MM.1S (cell line): ENCODE measurements around the gene ETV3.
"Not testable (repeated sequence)": the region's sequence is repeated elsewhere in the genome, so short reads cannot be mapped to it uniquely, and the experiment has no call there.

Source experiments
- DNase-seq: peaks from one replicate; pipeline ENCODE4 v3.0.0-alpha.2; 2015
- H2AFZ ChIP-seq: fragments of 300-600 bp; sonication (generic); 2 replicates; pipeline ENCODE4 v1.6.0; 2016; ENCODE audit warnings: antibody characterized with exemption, low read length
- H3F3A ChIP-seq: fragments of 300-600 bp; sonication (generic); 2 replicates; pipeline ENCODE4 v1.6.1; 2016; ENCODE audit warnings: mild to moderate bottlenecking, antibody characterized with exemption, low read length, moderate library complexity, mixed read lengths; ENCODE audit not compliant: insufficient read depth
- H3K27ac ChIP-seq: fragments of 300-600 bp; sonication (generic); 2 replicates; pipeline ENCODE4 v1.5.1; 2016; ENCODE audit warnings: mild to moderate bottlenecking, low read length
- H3K27me3 ChIP-seq: fragments of 300-600 bp; sonication (generic); replicated peaks from 2 replicates; pipeline ENCODE4 v1.6.0; 2016; ENCODE audit warnings: low read length; ENCODE audit not compliant: insufficient read depth
- H3K36me3 ChIP-seq: fragments of 300-600 bp; sonication (generic); replicated peaks from 2 replicates; pipeline ENCODE4 v1.6.1; 2016; ENCODE audit warnings: mild to moderate bottlenecking, low read length, mixed read lengths; ENCODE audit not compliant: insufficient read depth
- H3K4me1 ChIP-seq: fragments of 300-600 bp; sonication (generic); 2 replicates; pipeline ENCODE4 v1.6.1; 2016; ENCODE audit warnings: low read length, mixed read lengths
- H3K4me2 ChIP-seq: fragments of 300-600 bp; sonication (generic); 2 replicates; pipeline ENCODE4 v1.6.0; 2016; ENCODE audit warnings: low read depth, low read length
- H3K4me3 ChIP-seq: fragments of 300-600 bp; sonication (generic); 2 replicates; pipeline ENCODE4 v1.5.1; 2016; ENCODE audit warnings: low read length, mixed read lengths
- H3K79me2 ChIP-seq: fragments of 300-600 bp; sonication (generic); 2 replicates; pipeline ENCODE4 v1.6.1; 2016; ENCODE audit warnings: mixed run types, low read length, mixed read lengths
- H3K9ac ChIP-seq: fragments of 300-600 bp; sonication (generic); 2 replicates; pipeline ENCODE4 v1.6.1; 2016; ENCODE audit warnings: low read length, mixed read lengths
- H3K9me2 ChIP-seq: fragments of 300-600 bp; sonication (generic); replicated peaks from 2 replicates; pipeline ENCODE4 v1.6.1; 2016; ENCODE audit warnings: mild to moderate bottlenecking, low read length, mixed read lengths; ENCODE audit not compliant: insufficient read depth
- H3K9me3 ChIP-seq: fragments of 300-600 bp; sonication (generic); replicated peaks from 2 replicates; pipeline ENCODE4 v1.6.1; 2016; ENCODE audit warnings: mild to moderate bottlenecking, low read length, mixed read lengths; ENCODE audit not compliant: insufficient read depth
- H4K20me1 ChIP-seq: fragments of 300-600 bp; sonication (generic); 2 replicates; pipeline ENCODE4 v1.6.1; 2016; ENCODE audit warnings: mild to moderate bottlenecking, low read length, moderate library complexity, mixed read lengths; ENCODE audit not compliant: insufficient read depth
- CTCF ChIP-seq: fragments of 300-600 bp; sonication (generic); IDR thresholded peaks from 2 replicates; pipeline ENCODE4 v1.5.1; 2016; ENCODE audit warnings: antibody characterized with exemption, low read length, mixed read lengths
- EZH2 ChIP-seq: fragments of 300-600 bp; sonication (generic); optimal IDR thresholded peaks from 2 replicates; pipeline ENCODE3; 2017; ENCODE audit warnings: low read depth, mild to moderate bottlenecking, antibody characterized with exemption, low read length, mixed read lengths
- EZH2phosphoT487 ChIP-seq: fragments of 300-600 bp; sonication (generic); IDR thresholded peaks from 2 replicates; pipeline ENCODE4 v1.6.1; 2018; ENCODE audit warnings: antibody characterized with exemption, low read length

ETV3 gene

GRCh38 chr1:157177733-157178394 lies 39.7 kb upstream of the ETV3 start:
- DNase-seq = peak; percentile 62
- H3F3A ChIP-seq = peaks cover 77% of the 10 kb centered on the region
- no peaks in the 10 kb centered on the region for H3K27me3 ChIP-seq
- no peaks in the 10 kb centered on the region for H3K9me3 ChIP-seq
- peak overlapping the region; percentile 77 for H3K27ac ChIP-seq
- TF ChIP-seq CTCF = no peak
- no peak for TF ChIP-seq EZH2phosphoT487
- TF ChIP-seq EZH2 = no peak
- peak overlapping the region; percentile 70 for H3K4me2 ChIP-seq
- H3K4me1 ChIP-seq = peaks cover 92% of the 10 kb centered on the region
- H3K9me2 ChIP-seq = no peaks in the 10 kb centered on the region
- H4K20me1 ChIP-seq = no peaks in the 10 kb centered on the region
- H2AFZ ChIP-seq = peak overlapping the region; percentile 23; the same call in 1 of the 2 replicates
- H3K36me3 ChIP-seq = no peaks in the 10 kb centered on the region
- peaks cover 12% of the 10 kb centered on the region; the same call in 1 of the 2 replicates for H3K79me2 ChIP-seq
- H3K9ac ChIP-seq = peak overlapping the region; percentile 26
- peak overlapping the region; percentile 22; the same call in 1 of the 2 replicates for H3K4me3 ChIP-seq

- no peak for TF ChIP-seq EZH2
- Histone ChIP-seq H3K4me1 (peaks cover 85% of the 10 kb centered on the region), H3K9me3 (no peaks in the 10 kb centered on the region), H2AFZ (no peak overlapping the region), H3F3A (peaks cover 71% of the 10 kb centered on the region), H3K9me2 (no peaks in the 10 kb centered on the region), H3K4me3 (0 out of 2 replicates have a peak overlapping the region, but pooled peaks have one; percentile 6), H3K4me2 (peak overlapping the region; percentile 70), H3K36me3 (no peaks in the 10 kb centered on the region), H3K27ac (peak overlapping the region; percentile 77), H3K79me2 (peaks cover 12% of the 10 kb centered on the region; the same call in 1 of the 2 replicates), H3K27me3 (no peaks in the 10 kb centered on the region), H4K20me1 (no peaks in the 10 kb centered on the region), H3K9ac (peak overlapping the region; percentile 31)
- DNase-seq = peak; percentile 89
Observed at GRCh38 chr1:157176591-157177121, 38.5 kb upstream of the ETV3 start.

DNA sequence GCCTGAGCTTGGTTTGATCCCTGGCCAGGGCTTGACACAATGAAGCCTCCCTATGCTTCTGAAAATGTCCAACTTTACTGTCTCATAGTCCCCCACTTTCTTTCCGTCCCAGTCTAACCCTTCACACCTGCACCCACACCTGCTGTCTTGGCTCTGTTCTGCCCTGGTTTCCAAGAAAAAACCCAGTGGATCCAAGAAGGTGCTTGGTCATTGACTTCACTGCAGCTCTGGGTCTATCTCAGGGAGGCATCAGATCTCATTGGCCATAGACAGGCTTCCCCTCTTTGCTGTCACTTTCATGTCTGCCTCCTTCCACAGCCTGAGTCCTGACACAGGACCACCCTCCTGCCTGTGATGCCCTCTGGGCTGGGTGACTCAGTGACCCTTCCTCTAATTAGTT lies 37.8 kb upstream of the ETV3 start:
- no peak overlapping the region for H2AFZ ChIP-seq
- no peaks in the 10 kb centered on the region for H3K9me2 ChIP-seq
- no peak overlapping the region for H3K4me3 ChIP-seq
- no peaks in the 10 kb centered on the region for H3K36me3 ChIP-seq
- H3K9ac ChIP-seq = peak overlapping the region; percentile 31
- peak overlapping the region; percentile 70; the same call in 1 of the 2 replicates for H3K4me2 ChIP-seq
- H3K9me3 ChIP-seq = no peaks in the 10 kb centered on the region
- peaks cover 79% of the 10 kb centered on the region for H3K4me1 ChIP-seq
- no peak for DNase-seq
- no peaks in the 10 kb centered on the region for H3K27me3 ChIP-seq
- H4K20me1 ChIP-seq = no peaks in the 10 kb centered on the region
- no peak for TF ChIP-seq CTCF
- TF ChIP-seq EZH2phosphoT487 = no peak
- no peak for TF ChIP-seq EZH2
- peak overlapping the region; percentile 77 for H3K27ac ChIP-seq
- peaks cover 71% of the 10 kb centered on the region for H3F3A ChIP-seq
- H3K79me2 ChIP-seq = peaks cover 12% of the 10 kb centered on the region; the same call in 1 of the 2 replicates

- Histone ChIP-seq H3F3A (peaks cover 66% of the 10 kb centered on the region), H3K4me3 (peak overlapping the region; percentile 56), H3K4me1 (peaks cover 61% of the 10 kb centered on the region), H3K36me3 (no peaks in the 10 kb centered on the region), H3K9me3 (no peaks in the 10 kb centered on the region), H3K4me2 (peak overlapping the region; percentile 95), H4K20me1 (no peaks in the 10 kb centered on the region), H3K9me2 (no peaks in the 10 kb centered on the region), H3K27ac (peak overlapping the region; percentile 96), H3K79me2 (peaks cover 7% of the 10 kb centered on the region; the same call in 1 of the 2 replicates), H3K27me3 (no peaks in the 10 kb centered on the region), H2AFZ (peak overlapping the region; percentile 73), H3K9ac (peak overlapping the region; percentile 85)
- peak; percentile 85 for DNase-seq
- TF ChIP-seq EZH2 (no peak), EZH2phosphoT487 (no peak), CTCF (no peak)
Observed at GRCh38 chr1:157173900-157174410, 35.8 kb upstream of the ETV3 start.

- not testable (repeated sequence) for H3K9me3 ChIP-seq, H3K36me3 ChIP-seq, H3K9me2 ChIP-seq, H3K79me2 ChIP-seq, H3K27me3 ChIP-seq, H4K20me1 ChIP-seq
- H3K4me2 ChIP-seq = peak overlapping the region; percentile 95
- DNase-seq = peak; percentile 87
- H3K4me1 ChIP-seq = peaks cover 56% of the 10 kb centered on the region
- H3K27ac ChIP-seq = peak overlapping the region; percentile 96
- H3K9ac ChIP-seq = peak overlapping the region; percentile 85
- peaks cover 62% of the 10 kb centered on the region for H3F3A ChIP-seq
- H3K4me3 ChIP-seq = peak overlapping the region; percentile 56
- peak overlapping the region; percentile 73 for H2AFZ ChIP-seq
Observed at GRCh38 chr1:157173241-157173640, 35.0 kb upstream of the ETV3 start.
